H9 (cell line): Measurements from ENCODE around the gene MAST4. TPM values are rescaled to one million over a fixed set of nuclear protein-coding genes. Genes with fewer than 3 reads are reported as not detected.

Source experiments
- DNase-seq: peaks from one replicate; pipeline ENCODE4 v3.0.0-alpha.2; 2017
- H2AFZ ChIP-seq: one replicate; pipeline ENCODE4 v1.6.1; 2013; ENCODE audit warnings: mild to moderate bottlenecking, low read length, control low read depth, moderate library complexity
- H2AK5ac ChIP-seq: 2 replicates; pipeline ENCODE4 v1.6.1; 2013; ENCODE audit warnings: low read length, control low read depth, mixed read lengths; ENCODE audit not compliant: insufficient read length
- H2BK120ac ChIP-seq: one replicate; pipeline ENCODE4 v1.6.1; 2013; ENCODE audit warnings: low read depth, mild to moderate bottlenecking, low read length, control low read depth, inconsistent platforms; ENCODE audit not compliant: poor library complexity, severe bottlenecking
- H2BK12ac ChIP-seq: 2 replicates; pipeline ENCODE4 v1.6.1; 2013; ENCODE audit warnings: low read length, control low read depth, mixed read lengths, low read depth; ENCODE audit not compliant: insufficient read length
- H2BK15ac ChIP-seq: 2 replicates; pipeline ENCODE4 v1.6.1; 2013; ENCODE audit warnings: low read depth, low read length, control low read depth
- H2BK20ac ChIP-seq: one replicate; pipeline ENCODE4 v1.6.1; 2013; ENCODE audit warnings: low read depth, mild to moderate bottlenecking, low read length, control low read depth, inconsistent platforms; ENCODE audit not compliant: poor library complexity, severe bottlenecking
- H2BK5ac ChIP-seq: 2 replicates; pipeline ENCODE4 v1.6.1; 2013; ENCODE audit warnings: low read length, control low read depth, mixed read lengths; ENCODE audit not compliant: insufficient read length
- H3K14ac ChIP-seq: 2 replicates; pipeline ENCODE4 v1.6.1; 2013; ENCODE audit warnings: low read length, control low read depth; ENCODE audit not compliant: insufficient read depth
- H3K18ac ChIP-seq: 2 replicates; pipeline ENCODE4 v1.6.1; 2013; ENCODE audit warnings: low read depth, mild to moderate bottlenecking, mixed read lengths, low read length, control low read depth; ENCODE audit not compliant: insufficient read length
- H3K23ac ChIP-seq: 2 replicates; pipeline ENCODE4 v1.6.1; 2013; ENCODE audit warnings: low read length, control low read depth, mixed read lengths, low read depth; ENCODE audit not compliant: insufficient read length
- H3K23me2 ChIP-seq: 2 replicates; pipeline ENCODE4 v1.6.1; 2013; ENCODE audit warnings: low read depth, mild to moderate bottlenecking, mixed read lengths, low read length, control low read depth; ENCODE audit not compliant: insufficient read length, poor library complexity, severe bottlenecking
- H3K27ac ChIP-seq: 2 replicates; pipeline ENCODE4 v1.5.1; 2013; ENCODE audit warnings: low read length, control low read depth, mixed read lengths, low read depth; ENCODE audit not compliant: insufficient read length
- H3K27me3 ChIP-seq: 2 replicates; pipeline ENCODE4 v1.6.1; 2013; ENCODE audit warnings: low read length, control low read depth, inconsistent platforms; ENCODE audit not compliant: insufficient read depth
- H3K4ac ChIP-seq: 2 replicates; pipeline ENCODE4 v1.6.1; 2013; ENCODE audit warnings: low read depth, mild to moderate bottlenecking, control low read depth, inconsistent platforms, low read length, moderate library complexity
- H3K4me1 ChIP-seq: 2 replicates; pipeline ENCODE4 v1.6.1; 2013; ENCODE audit warnings: low read length, control low read depth, inconsistent platforms; ENCODE audit not compliant: insufficient read depth
- H3K4me2 ChIP-seq: 2 replicates; pipeline ENCODE4 v1.6.1; 2013; ENCODE audit warnings: low read length, control low read depth, mixed read lengths; ENCODE audit not compliant: insufficient read length, insufficient read depth
- H3K56ac ChIP-seq: 2 replicates; pipeline ENCODE4 v1.6.1; 2013; ENCODE audit warnings: low read depth, mild to moderate bottlenecking, mixed read lengths, low read length, control low read depth; ENCODE audit not compliant: insufficient read length
- H3K79me1 ChIP-seq: 2 replicates; pipeline ENCODE4 v1.6.1; 2013; ENCODE audit warnings: low read depth, mild to moderate bottlenecking, moderate library complexity, low read length, control low read depth, inconsistent platforms; ENCODE audit not compliant: insufficient read depth, poor library complexity, severe bottlenecking
- H3K79me2 ChIP-seq: 2 replicates; pipeline ENCODE4 v1.6.1; 2013; ENCODE audit warnings: low read length, control low read depth, inconsistent platforms; ENCODE audit not compliant: insufficient read depth
- H3K9ac ChIP-seq: 2 replicates; pipeline ENCODE4 v1.6.1; 2013; ENCODE audit warnings: low read length, control low read depth, mixed read lengths; ENCODE audit not compliant: insufficient read length; ENCODE audit errors: extremely low read depth
- H3K9me3 ChIP-seq: one replicate; pipeline ENCODE4 v1.6.1; 2013; ENCODE audit warnings: low read depth, low read length, inconsistent platforms; ENCODE audit not compliant: control insufficient read depth
- H3T11ph ChIP-seq: one replicate; pipeline ENCODE4 v1.6.1; 2013; ENCODE audit warnings: mild to moderate bottlenecking, low read length, control low read depth, inconsistent platforms
- H4K20me1 ChIP-seq: one replicate; pipeline ENCODE4 v1.6.1; 2013; ENCODE audit not compliant: control insufficient read depth, insufficient read length, insufficient read depth
- H4K5ac ChIP-seq: 2 replicates; pipeline ENCODE4 v1.6.1; 2013; ENCODE audit warnings: low read depth, mild to moderate bottlenecking, mixed read lengths, low read length, control low read depth; ENCODE audit not compliant: insufficient read length
- H4K8ac ChIP-seq: replicated peaks from 2 replicates; pipeline ENCODE4 v1.6.1; 2013; ENCODE audit warnings: low read length, control low read depth, mixed read lengths, low read depth; ENCODE audit not compliant: insufficient read length
- H4K91ac ChIP-seq: 2 replicates; pipeline ENCODE4 v1.6.1; 2013; ENCODE audit warnings: low read depth, mild to moderate bottlenecking, moderate library complexity, mixed read lengths, low read length, control low read depth; ENCODE audit not compliant: insufficient read length
- H3K27ac Mint-ChIP-seq, 3 experiments: 2 replicates in 2 of 3; 3 replicates in 1 of 3; pipeline ENCODE4 v1.8.0; 2020 to 2021; ENCODE audit warnings: mixed read lengths in 3 of 3, mild to moderate bottlenecking in 1 of 3, moderate library complexity in 1 of 3
- H3K27me3 Mint-ChIP-seq: 2 replicates; pipeline ENCODE4 v1.8.0; 2021; ENCODE audit warnings: low read depth, mild to moderate bottlenecking, moderate library complexity, mixed read lengths
- H3K36me3 Mint-ChIP-seq, 3 experiments: 2 replicates in 2 of 3; 3 replicates in 1 of 3; pipeline ENCODE4 v1.8.0; 2020 to 2021; ENCODE audit warnings: low read depth in 3 of 3, mixed read lengths in 3 of 3; ENCODE audit not compliant: insufficient read depth in 1 of 3
- H3K4me1 Mint-ChIP-seq, 2 experiments: 2 replicates each; pipeline ENCODE4 v1.8.0; 2020; ENCODE audit warnings: mixed read lengths in 2 of 2
- H3K4me3 Mint-ChIP-seq, 2 experiments: 2 replicates in 1 of 2; 3 replicates in 1 of 2; pipeline ENCODE4 v1.8.0; 2020 to 2021; ENCODE audit warnings: mild to moderate bottlenecking in 2 of 2, mixed read lengths in 2 of 2, moderate library complexity in 1 of 2
- H3K9me3 Mint-ChIP-seq, 2 experiments: 2 replicates in 1 of 2; 3 replicates in 1 of 2; pipeline ENCODE4 v1.8.0; 2020; ENCODE audit warnings: mild to moderate bottlenecking in 2 of 2, mixed read lengths in 2 of 2, moderate library complexity in 1 of 2
- WGBS: extraction: QIAGEN DNeasy Blood & Tissue Kit; methylation state at CpG from one replicate; pipeline ENCODE4 v1.1.7; 2013; ENCODE audit warnings: missing lambda C conversion rate, low lambda C conversion rate, mixed read lengths; ENCODE audit not compliant: insufficient read length; ENCODE audit errors: extremely low coverage; 5-methylcytosine and 5-hydroxymethylcytosine counted together
- total RNA-seq: library from RNA; stranded (reverse); gene quantifications from 2 replicates; pipeline ENCODE4 v1.2.1, GENCODE V29; 2021
- TF ChIP-seq, protein P1 (sequence below): fragments of 200-600 bp; sonication (generic); conservative IDR thresholded peaks from 3 replicates; pipeline ENCODE4 v1.8.0; 2021; ENCODE audit warnings: antibody characterized with exemption, mild to moderate bottlenecking

The MAST4 gene
- total RNA-seq, 1 experiment from 2014 or later = 3.7 TPM

DNA sequence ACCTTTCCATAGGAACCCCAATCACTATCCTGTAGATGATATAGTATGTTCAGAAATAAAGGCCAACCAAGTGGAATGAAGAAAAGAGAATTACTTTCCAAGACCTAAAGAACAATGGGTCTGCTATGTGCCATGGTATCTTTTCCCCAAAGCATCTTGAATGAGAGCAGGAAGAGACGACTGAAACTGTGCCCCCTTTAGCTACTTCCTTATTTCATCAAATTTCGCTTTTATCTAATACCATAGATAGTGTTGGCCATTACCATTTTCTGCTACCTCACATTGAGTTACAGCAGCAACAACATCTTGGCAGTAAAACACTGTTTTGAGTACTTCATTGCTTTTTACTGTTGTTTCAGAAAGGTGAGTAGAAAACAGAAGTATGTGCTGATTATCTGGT, 333.8 kb downstream of the MAST4 start:
- Histone ChIP-seq H2BK15ac (no peak overlapping the region), H4K20me1 (no peaks in the 10 kb centered on the region), H3K79me2 (no peaks in the 10 kb centered on the region), H3K27ac (no peak overlapping the region), H3K18ac (no peak overlapping the region), H3K14ac (no peak overlapping the region), H3K56ac (no peak overlapping the region), H2AFZ (no peak overlapping the region), H3K9ac (no peak overlapping the region), H3K23me2 (no peaks in the 10 kb centered on the region), H4K5ac (no peak overlapping the region), H3K4me2 (no peak overlapping the region), H3K9me3 (no peaks in the 10 kb centered on the region), H3K4me1 (no peaks in the 10 kb centered on the region), H2BK12ac (no peak overlapping the region), H3T11ph (no peak overlapping the region), H2BK20ac (no peak overlapping the region), H3K4ac (no peak overlapping the region), H3K27me3 (no peaks in the 10 kb centered on the region), H3K79me1 (no peaks in the 10 kb centered on the region), H2BK5ac (no peak overlapping the region), H4K8ac (no peak overlapping the region), H4K91ac (no peak overlapping the region), H2BK120ac (no peak overlapping the region), H3K23ac (no peak overlapping the region), H2AK5ac (no peak overlapping the region)
- no peak for DNase-seq
- no CpG with 5 or more reads among the region's 2 CpGs for WGBS
- Mint-ChIP-seq H3K4me3 (no peak overlapping the region), H3K9me3 (no peaks in the 10 kb centered on the region), H3K4me1 (no peaks in the 10 kb centered on the region; a peak in 1 of 4 replicates), H3K27ac (no peak overlapping the region), H3K27me3 (no peaks in the 10 kb centered on the region), H3K36me3 (no peaks in the 10 kb centered on the region)
- TF ChIP-seq, protein P1, sequence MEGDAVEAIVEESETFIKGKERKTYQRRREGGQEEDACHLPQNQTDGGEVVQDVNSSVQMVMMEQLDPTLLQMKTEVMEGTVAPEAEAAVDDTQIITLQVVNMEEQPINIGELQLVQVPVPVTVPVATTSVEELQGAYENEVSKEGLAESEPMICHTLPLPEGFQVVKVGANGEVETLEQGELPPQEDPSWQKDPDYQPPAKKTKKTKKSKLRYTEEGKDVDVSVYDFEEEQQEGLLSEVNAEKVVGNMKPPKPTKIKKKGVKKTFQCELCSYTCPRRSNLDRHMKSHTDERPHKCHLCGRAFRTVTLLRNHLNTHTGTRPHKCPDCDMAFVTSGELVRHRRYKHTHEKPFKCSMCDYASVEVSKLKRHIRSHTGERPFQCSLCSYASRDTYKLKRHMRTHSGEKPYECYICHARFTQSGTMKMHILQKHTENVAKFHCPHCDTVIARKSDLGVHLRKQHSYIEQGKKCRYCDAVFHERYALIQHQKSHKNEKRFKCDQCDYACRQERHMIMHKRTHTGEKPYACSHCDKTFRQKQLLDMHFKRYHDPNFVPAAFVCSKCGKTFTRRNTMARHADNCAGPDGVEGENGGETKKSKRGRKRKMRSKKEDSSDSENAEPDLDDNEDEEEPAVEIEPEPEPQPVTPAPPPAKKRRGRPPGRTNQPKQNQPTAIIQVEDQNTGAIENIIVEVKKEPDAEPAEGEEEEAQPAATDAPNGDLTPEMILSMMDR = no peak
